Fibroblast of lung (primary cell): ENCODE measurements around the gene CSE1L.

ENCODE experiments used
- EZH2 ChIP-seq: IDR thresholded peaks from 2 replicates; pipeline ENCODE4 v1.5.1; 2012; ENCODE audit warnings: low read length, control low read depth, mild to moderate bottlenecking; ENCODE audit errors: missing control alignments
- TF ChIP-seq, protein P1 (sequence below), 2 donors: IDR thresholded peaks in 1 of 2; conservative IDR thresholded peaks in 1 of 2; 1 replicate in 1 of 2; 2 replicates in 1 of 2; pipeline ENCODE4 v1.5.1; 2011 to 2012; ENCODE audit warnings: low read length in 2 of 2, control low read depth in 1 of 2, inconsistent platforms in 1 of 2, low read depth in 1 of 2, mild to moderate bottlenecking in 1 of 2

DNA sequence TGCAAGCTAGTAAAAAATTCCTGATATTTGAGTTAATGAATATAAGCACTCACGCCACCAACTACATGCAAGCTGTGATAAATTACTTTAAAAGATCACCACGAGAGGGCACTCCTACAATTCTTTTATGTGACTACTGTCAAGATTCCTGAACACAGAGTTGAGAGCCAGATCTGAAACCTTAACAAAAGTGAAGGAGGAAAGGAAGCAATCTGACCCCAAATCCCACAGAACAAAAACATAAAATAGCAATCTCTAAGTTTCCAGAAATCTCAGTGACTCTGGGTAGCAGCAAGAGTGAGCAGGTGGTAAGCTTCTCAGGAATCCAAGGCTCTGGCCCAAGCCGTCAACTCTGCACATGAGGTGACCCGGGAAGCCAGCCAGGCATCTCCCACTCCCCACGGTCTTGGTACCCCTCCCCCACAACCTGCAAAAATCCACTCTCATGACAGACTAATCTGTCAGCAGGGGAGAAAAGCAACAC is 86.9 kb downstream of the CSE1L start:
- no peak for TF ChIP-seq EZH2
- TF ChIP-seq, protein P1, sequence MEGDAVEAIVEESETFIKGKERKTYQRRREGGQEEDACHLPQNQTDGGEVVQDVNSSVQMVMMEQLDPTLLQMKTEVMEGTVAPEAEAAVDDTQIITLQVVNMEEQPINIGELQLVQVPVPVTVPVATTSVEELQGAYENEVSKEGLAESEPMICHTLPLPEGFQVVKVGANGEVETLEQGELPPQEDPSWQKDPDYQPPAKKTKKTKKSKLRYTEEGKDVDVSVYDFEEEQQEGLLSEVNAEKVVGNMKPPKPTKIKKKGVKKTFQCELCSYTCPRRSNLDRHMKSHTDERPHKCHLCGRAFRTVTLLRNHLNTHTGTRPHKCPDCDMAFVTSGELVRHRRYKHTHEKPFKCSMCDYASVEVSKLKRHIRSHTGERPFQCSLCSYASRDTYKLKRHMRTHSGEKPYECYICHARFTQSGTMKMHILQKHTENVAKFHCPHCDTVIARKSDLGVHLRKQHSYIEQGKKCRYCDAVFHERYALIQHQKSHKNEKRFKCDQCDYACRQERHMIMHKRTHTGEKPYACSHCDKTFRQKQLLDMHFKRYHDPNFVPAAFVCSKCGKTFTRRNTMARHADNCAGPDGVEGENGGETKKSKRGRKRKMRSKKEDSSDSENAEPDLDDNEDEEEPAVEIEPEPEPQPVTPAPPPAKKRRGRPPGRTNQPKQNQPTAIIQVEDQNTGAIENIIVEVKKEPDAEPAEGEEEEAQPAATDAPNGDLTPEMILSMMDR (conservative IDR thresholded peaks at IDR 0.05 in 1 of 2, IDR thresholded peaks at IDR 0.05 in 1 of 2; ENCODE audit: low read depth in 1 of 2, low read length in 2 of 2), result peak; percentile 47 to 48
